GM19193 (cell line): Measurements from ENCODE around the gene LAMA5.

Source experiments
- POLR2A ChIP-seq: IDR thresholded peaks from 4 replicates; pipeline ENCODE4 v1.6.1; 2011; ENCODE audit not compliant: insufficient read depth, insufficient read length; ENCODE audit errors: extremely low read depth

Gene LAMA5

DNA sequence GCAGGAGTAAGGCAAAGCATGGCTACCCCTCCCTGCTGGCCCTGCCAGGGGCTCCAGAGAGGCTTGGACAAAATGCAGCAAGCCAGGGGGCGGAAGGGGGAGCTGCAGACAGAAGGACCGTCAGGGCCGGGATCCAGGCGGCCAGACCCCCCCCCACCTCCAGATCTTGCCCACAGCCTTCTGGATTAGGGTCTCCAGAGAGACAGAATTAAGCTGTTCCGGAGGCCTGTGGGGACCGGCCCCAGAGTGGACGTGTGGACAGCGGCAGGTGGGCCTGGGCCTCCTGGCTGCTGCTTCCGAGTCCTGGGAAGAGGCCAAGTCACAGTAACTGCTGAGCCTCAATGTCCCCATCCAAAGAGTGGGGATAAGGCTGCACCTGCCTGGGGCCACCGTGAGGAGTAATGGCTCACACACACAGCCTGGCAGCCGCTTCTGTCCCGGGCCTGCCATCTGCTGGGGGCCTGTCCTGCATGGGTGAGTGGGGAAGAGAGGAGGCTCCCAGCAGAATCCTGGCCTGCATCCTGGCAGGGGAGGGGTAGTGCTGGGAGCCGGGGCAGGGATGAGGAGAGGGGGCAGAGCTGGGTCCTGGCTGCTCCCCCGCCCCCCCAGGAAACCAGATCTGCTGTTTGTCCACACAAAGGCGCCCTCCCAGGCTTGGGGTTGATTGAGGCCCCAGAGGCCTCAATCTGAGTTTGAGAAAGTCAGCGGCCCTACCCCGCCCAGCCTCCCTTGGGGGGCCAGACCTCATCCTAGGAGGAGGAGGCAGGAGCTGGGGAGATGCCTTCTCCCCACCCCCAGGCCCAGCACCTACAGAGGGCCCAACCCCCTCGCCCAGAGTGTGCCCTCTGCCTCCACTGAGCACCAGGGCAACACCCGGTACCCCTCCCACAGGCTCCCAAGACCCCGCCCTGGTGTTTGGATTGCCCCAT is 3.9 kb downstream of the LAMA5 start:
- no peak for TF ChIP-seq POLR2A

GRCh38 chr20:62362590-62362940 is 4.5 kb downstream of the LAMA5 start:
- TF ChIP-seq POLR2A, result no peak

DNA sequence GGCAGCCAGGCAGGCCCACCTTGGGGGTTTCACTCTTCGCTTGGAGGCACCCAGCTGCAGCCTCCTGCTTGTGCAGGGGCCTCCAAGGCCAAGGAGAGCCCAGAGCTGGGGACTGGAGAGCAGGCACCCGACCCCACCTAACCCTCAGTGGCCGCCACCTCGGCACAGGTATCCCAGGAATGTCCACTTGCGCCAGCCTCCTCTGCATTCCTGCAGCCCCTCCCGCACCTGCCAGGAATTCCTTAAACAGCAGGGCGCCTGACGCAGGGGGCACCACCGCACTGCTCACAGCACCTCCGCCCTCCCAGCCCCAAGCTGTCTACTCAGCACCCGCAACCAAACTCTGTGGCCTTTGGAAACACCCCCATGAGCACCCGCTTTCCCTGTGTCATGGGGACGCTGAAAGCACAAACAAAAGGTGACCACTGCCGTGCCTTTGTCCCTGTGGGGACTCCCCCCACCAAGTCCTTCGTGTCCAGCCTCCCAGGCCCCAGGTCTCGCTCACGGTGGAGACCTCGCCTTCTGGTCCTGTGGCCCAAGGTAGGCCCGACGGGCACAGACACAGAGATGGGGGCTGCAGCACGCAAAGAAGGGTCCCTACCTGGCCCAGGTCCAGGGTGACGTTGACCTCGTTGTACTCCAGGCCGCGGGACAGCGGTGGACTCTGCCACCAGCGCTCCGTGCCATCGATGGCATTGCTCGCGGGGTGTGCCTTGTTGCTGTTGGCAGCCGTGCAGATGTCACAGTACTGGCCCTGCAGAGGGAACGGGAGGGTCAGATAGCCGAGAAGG is 5.1 kb downstream of the LAMA5 start:
- no peak for TF ChIP-seq POLR2A

- TF ChIP-seq POLR2A, result no peak
These were observed 6.0 kb downstream of the LAMA5 start for GRCh38 chr20:62360854-62361798.

DNA sequence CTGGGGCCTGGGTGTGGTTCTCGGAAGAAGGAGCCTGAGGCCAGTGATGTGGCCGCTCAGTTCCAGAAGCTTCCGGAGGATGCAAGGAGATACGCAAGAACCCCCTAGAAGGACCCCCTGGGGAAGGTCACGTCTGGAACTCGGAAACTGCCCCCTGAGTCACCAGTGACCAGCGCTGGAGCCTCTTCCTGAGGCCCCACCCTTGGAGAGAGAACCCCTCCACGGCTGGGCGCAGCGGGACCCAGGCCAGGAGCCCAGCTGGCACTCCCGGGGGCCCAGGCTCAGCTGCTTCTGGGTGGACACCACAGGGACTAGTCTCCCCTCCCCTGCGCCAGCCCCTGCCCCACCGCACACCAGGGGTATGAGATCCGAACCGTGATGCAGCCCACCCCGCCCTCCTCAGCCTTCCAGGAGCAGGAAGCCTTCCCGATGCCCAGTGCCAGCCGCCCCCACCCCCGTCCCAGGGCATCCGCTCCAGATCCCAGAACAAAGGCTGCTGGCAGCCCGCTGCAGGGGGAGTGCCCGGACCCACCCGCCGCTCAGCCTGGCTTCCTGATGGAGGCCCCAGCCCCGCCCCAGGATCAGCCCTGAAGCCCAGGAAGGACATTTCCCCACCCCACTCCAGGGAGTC is 7.5 kb downstream of the LAMA5 start:
- TF ChIP-seq POLR2A, result no peak

DNA sequence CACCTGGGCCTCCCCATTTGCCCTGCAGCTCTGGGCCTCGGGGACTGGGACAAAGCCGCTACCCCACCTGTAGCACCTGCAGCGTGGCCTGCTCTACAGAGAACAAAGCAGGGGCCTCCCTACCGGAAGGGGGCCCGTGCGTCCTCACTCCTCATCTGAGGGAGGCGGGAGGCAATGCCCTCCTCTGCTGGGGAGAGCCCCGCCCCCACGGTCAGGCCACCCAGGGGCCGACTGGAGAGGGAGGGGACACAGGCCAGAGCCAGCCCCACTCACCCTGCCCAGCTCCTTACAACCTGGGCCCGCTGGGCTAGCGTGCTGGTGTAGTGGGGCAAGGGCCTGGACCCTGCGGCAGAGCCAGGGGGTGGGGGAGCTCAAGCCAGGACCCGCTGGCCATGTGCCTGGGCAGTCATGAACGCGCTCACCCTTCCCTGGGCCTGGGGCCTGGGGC is 8.0 kb downstream of the LAMA5 start:
- TF ChIP-seq POLR2A, result no peak

- TF ChIP-seq POLR2A, result no peak
These were observed 8.7 kb downstream of the LAMA5 start for GRCh38 chr20:62358171-62359042.

DNA sequence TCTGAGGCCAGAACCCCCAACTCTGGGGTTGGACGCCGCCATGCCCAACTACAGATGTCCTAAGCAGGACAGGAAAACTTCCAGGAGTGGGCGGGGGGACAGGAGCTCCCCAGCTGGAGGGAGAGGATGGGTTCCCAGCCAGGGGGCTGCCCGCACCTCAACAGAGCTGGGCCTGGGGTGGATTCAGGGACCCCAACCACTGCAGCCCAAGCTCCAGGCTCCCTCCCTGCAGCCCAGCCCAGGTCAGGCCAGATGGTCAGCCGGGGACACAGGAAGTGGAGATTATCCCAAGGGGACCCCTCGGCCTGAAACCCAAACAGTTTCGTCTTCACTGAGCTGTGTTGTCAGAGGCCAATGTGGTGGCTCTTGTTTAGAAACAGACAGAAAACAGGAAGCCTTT is 9.4 kb downstream of the LAMA5 start:
- no peak for TF ChIP-seq POLR2A

- no peak for TF ChIP-seq POLR2A
These were observed 9.9 kb downstream of the LAMA5 start for GRCh38 chr20:62357187-62357667.

- TF ChIP-seq POLR2A, result no peak
These were observed 10.4 kb downstream of the LAMA5 start for GRCh38 chr20:62356589-62357186.

DNA sequence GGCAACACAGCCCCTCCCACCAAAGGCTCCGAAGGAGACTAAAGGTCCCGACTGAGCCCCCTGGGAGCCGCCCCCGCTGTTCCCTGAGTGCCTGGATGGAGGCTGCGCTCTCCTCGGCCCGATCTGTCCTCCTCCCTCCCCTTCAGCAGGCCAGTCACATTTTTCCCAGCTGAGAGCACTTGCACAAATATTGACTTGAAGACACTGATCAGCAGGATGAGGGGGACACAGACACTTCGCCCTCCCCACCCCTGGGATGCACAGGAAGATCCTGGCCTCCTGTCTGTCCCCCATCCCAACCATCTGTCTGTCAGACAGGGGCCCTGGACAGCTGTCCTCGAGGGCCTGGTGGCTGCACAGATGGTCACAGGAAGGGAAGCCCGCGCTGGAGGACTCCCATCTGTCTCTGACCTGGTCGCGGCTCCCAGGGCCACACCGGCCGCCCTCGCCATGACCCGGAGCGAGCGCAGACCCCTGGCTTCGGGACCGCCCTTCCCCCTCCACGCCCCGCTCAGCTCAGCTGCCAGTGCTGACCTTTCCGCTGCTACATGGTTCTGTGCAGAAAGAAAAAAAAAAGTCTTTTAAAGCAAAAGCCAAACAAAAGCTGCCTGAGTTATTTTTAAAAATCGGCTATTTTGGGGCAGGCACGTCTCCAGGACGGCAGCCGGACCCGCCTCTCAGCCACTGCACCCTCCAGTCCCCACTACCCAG is 11.1 kb downstream of the LAMA5 start:
- TF ChIP-seq POLR2A, result no peak

GRCh38 chr20:62355516-62355877 is 11.6 kb downstream of the LAMA5 start:
- no peak for TF ChIP-seq POLR2A
